Neuronal stem cell (in vitro differentiated cells): ENCODE results near the gene TNN.

Experiments used
- DNase-seq: peaks from one replicate; pipeline ENCODE4 v3.0.0-alpha.2; 2013; ENCODE audit warnings: low spot score
- H2AFZ ChIP-seq: one replicate; pipeline ENCODE4 v1.6.1; 2013; ENCODE audit warnings: mild to moderate bottlenecking, low read length, inconsistent platforms
- H2AK5ac ChIP-seq: 2 replicates; pipeline ENCODE4 v1.6.1; 2013; ENCODE audit warnings: low read depth, mild to moderate bottlenecking, inconsistent platforms, low read length, moderate library complexity, mixed read lengths
- H2BK120ac ChIP-seq: 2 replicates; pipeline ENCODE4 v1.6.1; 2013; ENCODE audit warnings: low read depth, mild to moderate bottlenecking, inconsistent platforms, low read length, moderate library complexity, mixed read lengths
- H2BK12ac ChIP-seq: one replicate; pipeline ENCODE4 v1.6.1; 2013; ENCODE audit warnings: low read length, inconsistent platforms
- H2BK15ac ChIP-seq: 2 replicates; pipeline ENCODE4 v1.6.1; 2013; ENCODE audit warnings: mild to moderate bottlenecking, low read length, inconsistent platforms, mixed read lengths
- H2BK5ac ChIP-seq: one replicate; pipeline ENCODE4 v1.6.1; 2013; ENCODE audit warnings: inconsistent platforms, mild to moderate bottlenecking, low read length, moderate library complexity
- H3K14ac ChIP-seq: one replicate; pipeline ENCODE4 v1.6.1; 2013; ENCODE audit warnings: low read length, inconsistent platforms
- H3K18ac ChIP-seq: 2 replicates; pipeline ENCODE4 v1.6.1; 2013; ENCODE audit warnings: low read length, inconsistent platforms
- H3K23ac ChIP-seq: 2 replicates; pipeline ENCODE4 v1.6.1; 2013; ENCODE audit warnings: low read depth, mild to moderate bottlenecking, mixed read lengths, low read length, inconsistent platforms; ENCODE audit not compliant: poor library complexity
- H3K27ac ChIP-seq: replicated peaks from 3 replicates; pipeline ENCODE4 v1.5.1; 2013; ENCODE audit warnings: low read length, inconsistent platforms
- H3K27me3 ChIP-seq, 3 experiments: 2 replicates each; pipeline ENCODE4 v1.6.1; 2013; ENCODE audit warnings: low read length in 3 of 3, mild to moderate bottlenecking in 2 of 3, inconsistent platforms in 1 of 3, low read depth in 1 of 3, mixed read lengths in 1 of 3, moderate library complexity in 1 of 3; ENCODE audit not compliant: control insufficient read depth in 3 of 3, insufficient read depth in 3 of 3
- H3K36me3 ChIP-seq, 2 donors: replicated peaks in 1 of 2; 2 replicates each; pipeline ENCODE4 v1.6.1; 2013; ENCODE audit warnings: low read length in 2 of 2; ENCODE audit not compliant: control insufficient read depth in 2 of 2, insufficient read depth in 2 of 2
- H3K4ac ChIP-seq: 2 replicates; pipeline ENCODE4 v1.6.1; 2013; ENCODE audit warnings: inconsistent platforms, mild to moderate bottlenecking, low read length, moderate library complexity
- H3K4me1 ChIP-seq, 2 donors: 1 replicate in 1 of 2; 2 replicates in 1 of 2; pipeline ENCODE4 v1.6.1; 2013; ENCODE audit warnings: low read length in 2 of 2, low read depth in 1 of 2; ENCODE audit not compliant: control insufficient read depth in 2 of 2, insufficient read depth in 1 of 2
- H3K4me2 ChIP-seq: one replicate; pipeline ENCODE4 v1.6.1; 2013; ENCODE audit warnings: mild to moderate bottlenecking, low read length, inconsistent platforms; ENCODE audit not compliant: insufficient read depth, poor library complexity, severe bottlenecking
- H3K4me3 ChIP-seq, 2 donors: 2 replicates each; pipeline ENCODE4 v1.5.1; 2013; ENCODE audit warnings: low read length in 2 of 2, mild to moderate bottlenecking in 2 of 2, inconsistent platforms in 1 of 2, moderate library complexity in 1 of 2
- H3K79me1 ChIP-seq: one replicate; pipeline ENCODE4 v1.6.1; 2013; ENCODE audit warnings: low read depth, mild to moderate bottlenecking, inconsistent platforms, low read length, moderate library complexity
- H3K9ac ChIP-seq: one replicate; pipeline ENCODE4 v1.6.1; 2013; ENCODE audit warnings: mild to moderate bottlenecking, low read depth, low read length, inconsistent platforms; ENCODE audit not compliant: poor library complexity
- H3K9me3 ChIP-seq, 2 donors: replicated peaks in 1 of 2; 2 replicates each; pipeline versions ENCODE3 to v1.6.1; 2013; ENCODE audit warnings: low read length in 2 of 2, mild to moderate bottlenecking in 2 of 2, inconsistent platforms in 1 of 2, low read depth in 1 of 2, mixed read lengths in 1 of 2, moderate library complexity in 1 of 2; ENCODE audit not compliant: control insufficient read depth in 2 of 2, insufficient read depth in 1 of 2
- H4K8ac ChIP-seq: one replicate; pipeline ENCODE4 v1.6.1; 2013; ENCODE audit warnings: low read depth, mild to moderate bottlenecking, inconsistent platforms, low read length, moderate library complexity
- H4K91ac ChIP-seq: one replicate; pipeline ENCODE4 v1.6.1; 2013; ENCODE audit warnings: low read length, low read depth, mild to moderate bottlenecking, inconsistent platforms; ENCODE audit not compliant: poor library complexity
- WGBS, 2 donors: extraction: QIAGEN DNeasy Blood & Tissue Kit; methylation state at CpG; one replicate each; pipeline ENCODE4 v1.1.7; 2013; ENCODE audit warnings: missing lambda C conversion rate in 2 of 2, mixed read lengths in 1 of 2; ENCODE audit not compliant: insufficient read length in 2 of 2, insufficient replicate concordance in 1 of 2; ENCODE audit errors: extremely low coverage in 2 of 2; 5-methylcytosine and 5-hydroxymethylcytosine counted together

Gene TNN

DNA sequence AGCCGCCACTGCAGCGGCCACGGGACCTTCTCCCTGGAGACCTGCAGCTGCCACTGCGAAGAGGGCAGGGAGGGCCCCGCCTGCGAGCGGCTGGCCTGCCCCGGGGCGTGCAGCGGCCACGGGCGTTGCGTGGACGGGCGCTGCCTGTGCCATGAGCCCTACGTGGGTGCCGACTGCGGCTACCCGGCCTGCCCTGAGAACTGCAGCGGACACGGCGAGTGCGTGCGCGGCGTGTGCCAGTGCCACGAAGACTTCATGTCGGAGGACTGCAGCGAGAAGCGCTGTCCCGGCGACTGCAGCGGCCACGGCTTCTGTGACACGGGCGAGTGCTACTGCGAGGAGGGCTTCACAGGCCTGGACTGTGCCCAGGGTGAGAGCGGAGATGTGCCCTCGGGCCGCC is 11.7 kb downstream of the TNN start:
- H3K79me1 ChIP-seq: no peaks in the 10 kb centered on the region
- no peak overlapping the region for H2AFZ ChIP-seq
- H3K27me3 ChIP-seq: no peaks in the 10 kb centered on the region
- no peak overlapping the region for H3K4me3 ChIP-seq
- no peak overlapping the region for H2AK5ac ChIP-seq
- peak overlapping the region; percentile 16 for H3K23ac ChIP-seq
- H2BK120ac ChIP-seq: no peak overlapping the region
- peak overlapping the region; percentile 36 for H3K18ac ChIP-seq
- peak overlapping the region; percentile 87 for H3K14ac ChIP-seq
- H4K8ac ChIP-seq: no peak overlapping the region
- no peak overlapping the region for H3K27ac ChIP-seq
- no peak overlapping the region for H3K4me2 ChIP-seq
- no peak overlapping the region for H2BK12ac ChIP-seq
- no peak overlapping the region for H2BK15ac ChIP-seq
- no peak overlapping the region for H3K9ac ChIP-seq
- no CpG with 5 or more reads among the region's 40 CpGs for WGBS, 2 donors
- no peaks in the 10 kb centered on the region for H3K4me1 ChIP-seq
- no peak for DNase-seq
- no peak overlapping the region for H2BK5ac ChIP-seq
- H3K36me3 ChIP-seq: no peaks in the 10 kb centered on the region
- no peaks in the 10 kb centered on the region for H3K9me3 ChIP-seq
- H4K91ac ChIP-seq: no peak overlapping the region
- no peak overlapping the region for H3K4ac ChIP-seq

DNA sequence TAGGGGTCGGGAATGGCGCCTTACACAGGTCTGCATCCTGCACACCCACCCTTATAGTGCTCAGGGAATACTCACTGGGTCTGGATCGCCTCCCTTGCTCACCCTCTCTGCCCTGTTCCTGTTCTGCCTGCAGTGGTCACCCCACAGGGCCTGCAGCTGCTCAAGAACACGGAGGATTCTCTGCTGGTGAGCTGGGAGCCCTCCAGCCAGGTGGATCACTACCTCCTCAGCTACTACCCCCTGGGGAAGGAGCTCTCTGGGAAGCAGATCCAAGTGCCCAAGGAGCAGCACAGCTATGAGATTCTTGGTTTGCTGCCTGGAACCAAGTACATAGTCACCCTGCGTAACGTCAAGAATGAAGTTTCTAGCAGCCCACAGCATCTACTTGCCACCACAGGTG is 12.4 kb downstream of the TNN start:
- H2BK12ac ChIP-seq: no peak overlapping the region
- H3K36me3 ChIP-seq: no peaks in the 10 kb centered on the region
- no peaks in the 10 kb centered on the region for H3K27me3 ChIP-seq
- no peak overlapping the region for H3K14ac ChIP-seq
- no peak overlapping the region for H3K4ac ChIP-seq
- no peaks in the 10 kb centered on the region for H3K79me1 ChIP-seq
- H3K18ac ChIP-seq: no peak overlapping the region
- H2BK120ac ChIP-seq: no peak overlapping the region
- no peak overlapping the region for H3K4me3 ChIP-seq
- H3K4me1 ChIP-seq: no peaks in the 10 kb centered on the region
- no peak overlapping the region for H4K8ac ChIP-seq
- no peak overlapping the region for H2BK5ac ChIP-seq
- no CpG with 5 or more reads among the region's 6 CpGs for WGBS, 2 donors
- no peaks in the 10 kb centered on the region for H3K9me3 ChIP-seq
- DNase-seq: no peak
- H2AFZ ChIP-seq: no peak overlapping the region
- no peak overlapping the region for H2AK5ac ChIP-seq
- no peak overlapping the region for H3K27ac ChIP-seq
- no peak overlapping the region for H3K23ac ChIP-seq
- no peak overlapping the region for H4K91ac ChIP-seq
- no peak overlapping the region for H3K4me2 ChIP-seq
- no peak overlapping the region for H2BK15ac ChIP-seq
- no peak overlapping the region for H3K9ac ChIP-seq

DNA sequence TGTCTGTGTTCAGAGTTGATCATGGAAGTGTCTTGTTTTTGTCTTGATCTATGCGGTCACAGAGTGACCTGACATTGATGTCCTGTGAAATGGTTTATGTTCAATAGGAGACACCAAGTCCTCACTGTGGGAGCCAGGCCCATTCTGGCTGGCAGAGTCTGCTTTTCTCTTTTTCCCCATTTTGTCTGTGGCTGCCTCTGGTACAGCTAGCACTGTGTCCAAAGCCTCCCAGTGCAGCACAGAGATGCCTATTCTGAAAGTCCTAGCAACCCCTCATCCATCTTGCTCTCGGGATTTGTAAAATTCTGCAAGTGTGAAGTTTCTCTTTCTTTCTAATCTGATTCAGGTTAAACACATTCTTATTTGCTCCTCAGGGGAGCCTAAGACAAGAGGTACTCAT is 14.3 kb downstream of the TNN start:
- no peak overlapping the region for H2AFZ ChIP-seq
- H3K36me3 ChIP-seq: no peaks in the 10 kb centered on the region
- no peaks in the 10 kb centered on the region for H3K79me1 ChIP-seq

DNA sequence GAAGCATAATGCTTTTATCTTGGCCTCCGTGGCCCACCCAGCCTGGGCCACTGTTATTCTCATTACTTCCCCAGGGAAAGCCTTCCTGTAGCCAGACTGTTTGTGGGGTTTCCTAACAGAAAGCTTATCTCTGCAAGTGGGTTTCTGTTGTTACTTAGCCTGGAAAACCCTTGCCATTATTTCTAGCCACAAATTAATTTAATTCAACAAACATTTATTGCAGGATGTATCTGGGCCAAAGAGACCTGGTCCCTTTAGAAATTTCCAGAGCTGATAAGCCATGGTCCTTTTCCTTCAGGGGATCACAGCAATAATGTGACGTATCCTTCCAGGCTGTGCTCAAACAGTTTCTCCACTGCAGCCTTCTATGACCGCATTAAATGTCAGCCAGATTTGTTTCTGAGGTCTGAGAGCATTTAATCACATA is 20.9 kb downstream of the TNN start:
- no peak overlapping the region for H4K8ac ChIP-seq
- no peak overlapping the region for H3K18ac ChIP-seq
- H2BK5ac ChIP-seq: no peak overlapping the region
- H3K36me3 ChIP-seq: no peaks in the 10 kb centered on the region
- no peaks in the 10 kb centered on the region for H3K9me3 ChIP-seq
- no peaks in the 10 kb centered on the region for H3K79me1 ChIP-seq
- H3K4me2 ChIP-seq: no peak overlapping the region
- H3K4me3 ChIP-seq: no peak overlapping the region
- WGBS, 2 donors: no CpG with 5 or more reads among the region's 3 CpGs
- no peak overlapping the region for H2AFZ ChIP-seq
- H2BK15ac ChIP-seq: no peak overlapping the region
- H3K4ac ChIP-seq: no peak overlapping the region
- H3K9ac ChIP-seq: no peak overlapping the region
- no peak overlapping the region for H2BK12ac ChIP-seq
- H2BK120ac ChIP-seq: no peak overlapping the region
- no peak overlapping the region for H3K27ac ChIP-seq
- no peak for DNase-seq
- peaks cover 3 to 15% of the 10 kb centered on the region in 2 donors for H3K4me1 ChIP-seq
- H2AK5ac ChIP-seq: no peak overlapping the region
- H3K14ac ChIP-seq: no peak overlapping the region
- H3K27me3 ChIP-seq: no peaks in the 10 kb centered on the region
- no peak overlapping the region for H3K23ac ChIP-seq
- no peak overlapping the region for H4K91ac ChIP-seq

More for the DNA sequence above, 14.3 kb downstream of the TNN start:
- H3K27me3 ChIP-seq: no peaks in the 10 kb centered on the region
- H2AK5ac ChIP-seq: no peak overlapping the region
- no peaks in the 10 kb centered on the region for H3K9me3 ChIP-seq
- H2BK15ac ChIP-seq: no peak overlapping the region
- no peak overlapping the region for H3K18ac ChIP-seq
- no peaks in the 10 kb centered on the region for H3K4me1 ChIP-seq
- no peak overlapping the region for H3K9ac ChIP-seq
- no peak overlapping the region for H3K4me2 ChIP-seq
- no peak overlapping the region for H2BK12ac ChIP-seq
- no peak overlapping the region for H2BK120ac ChIP-seq
- H4K91ac ChIP-seq: no peak overlapping the region
- DNase-seq: no peak
- no peak overlapping the region for H3K14ac ChIP-seq
- H3K4ac ChIP-seq: no peak overlapping the region
- no peak overlapping the region for H3K27ac ChIP-seq
- H3K4me3 ChIP-seq: no peak overlapping the region
- no peak overlapping the region for H2BK5ac ChIP-seq
- no peak overlapping the region for H4K8ac ChIP-seq
- no peak overlapping the region for H3K23ac ChIP-seq
- WGBS, 2 donors: no CpG with 5 or more reads among the region's 2 CpGs
